Endothelial cell of umbilical vein (primary cell): ENCODE measurements around the gene LRRC14B. TPM values are rescaled to one million over a fixed set of nuclear protein-coding genes. Genes with fewer than 3 reads are reported as not detected.

ENCODE experiments used
- BruUV-seq: library from RNA; stranded (reverse); fragments of 400-500 nt; replicated peaks from 2 replicates; lab custom pipeline; 2021; lab: Mats Ljungman, UMichigan
- CTCF ChIA-PET: fragments of 300-600, 350-600 bp; sonication (Branson Sonifier 250); formaldehyde crosslinking; loops from one replicate; lab custom pipeline; 2021; ENCODE audit warnings: antibody characterized with exemption, inconsistent platforms; lab: Charles Lee
- POLR2A ChIA-PET: fragments of 300-600, 350-600 bp; sonication (Branson Sonifier 250); formaldehyde crosslinking; loops from one replicate; lab custom pipeline; 2021; ENCODE audit warnings: antibody characterized with exemption, inconsistent platforms; lab: Charles Lee
- DNase-seq: peaks from one replicate; pipeline ENCODE4 v3.0.0-alpha.2; 2011; ENCODE audit warnings: low read depth, low spot score
- FAIRE-seq: peaks from 2 replicates; lab custom pipeline; 2011; peaks lifted over from hg19 to GRCh38; lab: Jason Lieb, UNC
- H2AFZ ChIP-seq: 2 replicates; pipeline ENCODE4 v1.6.0; 2012; ENCODE audit warnings: low read depth, low read length, control low read depth, inconsistent platforms
- H3K27ac ChIP-seq: 2 replicates; pipeline ENCODE4 v1.5.1; 2011; ENCODE audit warnings: low read depth, mild to moderate bottlenecking, control low read depth, low read length, moderate library complexity; ENCODE audit not compliant: insufficient read depth
- H3K27me3 ChIP-seq, 2 experiments: 2 replicates each; pipeline versions ENCODE4 v1.6.0 to v1.6.1; 2011; ENCODE audit warnings: low read length in 2 of 2, mixed read lengths in 1 of 2; ENCODE audit not compliant: control insufficient read depth in 2 of 2, insufficient read depth in 2 of 2
- H3K36me3 ChIP-seq, 2 experiments: 2 replicates in 1 of 2; 3 replicates in 1 of 2; pipeline ENCODE4 v1.5.1; 2011; ENCODE audit warnings: low read length in 2 of 2, mild to moderate bottlenecking in 1 of 2, moderate library complexity in 1 of 2; ENCODE audit not compliant: control insufficient read depth in 2 of 2, insufficient read depth in 2 of 2; ENCODE audit errors: extremely low read depth in 1 of 2
- H3K4me1 ChIP-seq: 3 replicates; pipeline ENCODE4 v1.5.1; 2011; ENCODE audit warnings: mild to moderate bottlenecking, low read length; ENCODE audit not compliant: control insufficient read depth, insufficient read depth; ENCODE audit errors: extremely low read depth
- H3K4me2 ChIP-seq: 2 replicates; pipeline ENCODE4 v1.6.1; 2011; ENCODE audit warnings: low read length, control low read depth, mixed read lengths; ENCODE audit not compliant: insufficient read depth
- H3K4me3 ChIP-seq, 3 experiments: fragments of 200-600 bp in 1 of 3; sonication (generic), shearing (Covaris generic) in 1 of 3; replicated peaks in 1 of 3; 2 replicates each; pipeline ENCODE4 v1.5.1; 2011 to 2016; ENCODE audit warnings: control low read depth in 3 of 3, low read length in 3 of 3, mild to moderate bottlenecking in 2 of 3, inconsistent platforms in 1 of 3, low read depth in 1 of 3, moderate library complexity in 1 of 3; ENCODE audit not compliant: insufficient read depth in 1 of 3
- H3K79me2 ChIP-seq: 2 replicates; pipeline ENCODE4 v1.6.0; 2012; ENCODE audit warnings: low read length, inconsistent platforms; ENCODE audit not compliant: control insufficient read depth, insufficient read depth
- H3K9ac ChIP-seq: replicated peaks from 2 replicates; pipeline ENCODE3; 2011; ENCODE audit warnings: low read length, control low read depth; ENCODE audit not compliant: insufficient read depth; ENCODE audit errors: extremely low read depth
- H3K9me1 ChIP-seq: replicated peaks from 3 replicates; pipeline ENCODE4 v1.6.0; 2011; ENCODE audit warnings: mild to moderate bottlenecking, low read length; ENCODE audit not compliant: control insufficient read depth, insufficient read depth; ENCODE audit errors: extremely low read depth
- H3K9me3 ChIP-seq: replicated peaks from 2 replicates; pipeline ENCODE4 v1.5.1; 2012; ENCODE audit warnings: low read length, inconsistent platforms; ENCODE audit not compliant: control insufficient read depth, insufficient read depth
- H4K20me1 ChIP-seq: replicated peaks from 2 replicates; pipeline ENCODE3; 2011; ENCODE audit warnings: mild to moderate bottlenecking, low read length; ENCODE audit not compliant: control insufficient read depth, insufficient read depth; ENCODE audit errors: extremely low read depth
- CTCF ChIP-seq, 2 donors: IDR thresholded peaks; 1 replicate in 1 of 2; 2 replicates in 1 of 2; pipeline ENCODE4 v1.5.1; 2011; ENCODE audit warnings: low read length in 2 of 2, mild to moderate bottlenecking in 2 of 2, moderate library complexity in 2 of 2, control low read depth in 1 of 2, inconsistent platforms in 1 of 2, low read depth in 1 of 2; ENCODE audit not compliant: insufficient read depth in 1 of 2; ENCODE audit errors: extremely low read depth in 1 of 2
- EZH2 ChIP-seq: IDR thresholded peaks from 2 replicates; pipeline ENCODE4 v1.6.1; 2012; ENCODE audit warnings: borderline replicate concordance, low read depth, mild to moderate bottlenecking, moderate library complexity, low read length, inconsistent platforms; ENCODE audit not compliant: severe bottlenecking
- FOS ChIP-seq: IDR thresholded peaks from 2 replicates; pipeline ENCODE4 v1.6.1; 2011; ENCODE audit warnings: mild to moderate bottlenecking, low read length, moderate library complexity, borderline replicate concordance; ENCODE audit not compliant: insufficient read depth
- JUN ChIP-seq: IDR thresholded peaks from 2 replicates; pipeline ENCODE4 v1.6.1; 2011; ENCODE audit warnings: borderline replicate concordance, low read depth; ENCODE audit not compliant: insufficient read length, insufficient read depth
- MAX ChIP-seq: IDR thresholded peaks from 2 replicates; pipeline ENCODE4 v1.6.1; 2011; ENCODE audit not compliant: insufficient read depth, insufficient read length
- MYC ChIP-seq: IDR thresholded peaks from one replicate; pipeline ENCODE4 v1.6.1; 2011; ENCODE audit warnings: mild to moderate bottlenecking, low read depth, low read length
- POLR2A ChIP-seq: IDR thresholded peaks from 2 replicates; pipeline ENCODE4 v1.6.1; 2012; ENCODE audit warnings: low read depth, mild to moderate bottlenecking, control low read depth, low read length
- POLR2AphosphoS5 ChIP-seq: IDR thresholded peaks from 2 replicates; pipeline ENCODE4 v1.6.1; 2012; ENCODE audit warnings: low read depth, mild to moderate bottlenecking, control low read depth, low read length, moderate library complexity; ENCODE audit not compliant: insufficient read depth
- dilution Hi-C: fragments of 300-500 bp; cut with MboI; formaldehyde crosslinking; loops from one replicate; pipeline ENCODE4 v1.15.0; 2019; ENCODE audit warnings: low sequenced_read_pairs; ENCODE audit not compliant: extremely low pct_ligation_motif_present
- intact Hi-C: fragments of 100-400 bp; cut with micrococcal nuclease; formaldehyde crosslinking; loops from one replicate; pipeline ENCODE4 v1.10.0; 2022
- polyA plus RNA-seq, 4 experiments: library from polyadenylated mRNA; depleted of rRNA in 3 of 4; stranded (reverse) in 3 of 4; unstranded in 1 of 4; fragments of >200 nt; gene quantifications; 2 replicates each; pipeline versions ENCODE4 v1.2.1 to v1.2.3, GENCODE V29; 2011 to 2012; ENCODE audit warnings: missing spikeins in 1 of 4
- total RNA-seq: library from RNA; stranded (reverse); gene quantifications from 2 replicates; pipeline ENCODE4 v1.2.3, GENCODE V29; 2021

Gene LRRC14B
- total and polyA plus RNA-seq, 2 donors (not counting 3 experiments of a cell fraction or from before 2014, with no cell fraction given) = not detected

GRCh38 chr5:145585-146323 lies 45.5 kb upstream of the LRRC14B start:
- Histone ChIP-seq H3K4me2 (no peak overlapping the region), H3K9me3 (no peaks in the 10 kb centered on the region), H3K27me3 (no peaks in the 10 kb centered on the region), H2AFZ (no peak overlapping the region), H3K4me1 (no peaks in the 10 kb centered on the region), H3K4me3 (no peak overlapping the region), H3K9me1 (no peaks in the 10 kb centered on the region), H3K36me3 (no peaks in the 10 kb centered on the region), H3K79me2 (no peaks in the 10 kb centered on the region), H3K27ac (no peak overlapping the region), H3K9ac (no peak overlapping the region), H4K20me1 (no peaks in the 10 kb centered on the region)
- BruUV-seq = no TSS peak
- no peak for TF ChIP-seq MYC
- no peak for TF ChIP-seq FOS
- TF ChIP-seq POLR2A = no peak
- no peak for TF ChIP-seq POLR2AphosphoS5
- no peak for TF ChIP-seq EZH2
- no peak for TF ChIP-seq MAX
- no peak for TF ChIP-seq CTCF (IDR thresholded peaks at IDR 0.05; ENCODE audit: extremely low read depth in 1 of 2, insufficient read depth in 1 of 2, low read depth in 1 of 2, low read length in 2 of 2)
- no peak for TF ChIP-seq JUN
- POLR2A ChIA-PET = no interaction called here
- DNase-seq (no peak), FAIRE-seq (no peak)
- intact Hi-C loops = no loop called here
- dilution Hi-C loops = no loop called here
- CTCF ChIA-PET = no interaction called here
